Stimulated activated CD4-positive, alpha-beta T cell treated with anti-CD3 and anti-CD28 coated beads, TNF-alpha, amount 100 ng/mL, for 1 hour (primary cell): ENCODE measurements around the gene MAPK8IP3.
A peak's percentile ranks its signal among the peaks of the same experiment; 100 is the strongest.
"Not testable (repeated sequence)": the region's sequence is repeated elsewhere in the genome, so short reads cannot be mapped to it uniquely, and the experiment has no call there.

Experiments
- DNase-seq, 3 donors: peaks; one replicate each; pipeline ENCODE4 v3.0.0-alpha.2; 2020; ENCODE audit warnings: low read depth in 3 of 3, low spot score in 1 of 3

Gene MAPK8IP3

GRCh38 chr16:1708768-1709180, 2.8 kb downstream of the MAPK8IP3 start:
- DNase-seq = no peak

GRCh38 chr16:1709356-1709755, 3.4 kb downstream of the MAPK8IP3 start:
- DNase-seq = no peak

- no peak for DNase-seq
These were observed 5.0 kb downstream of the MAPK8IP3 start for GRCh38 chr16:1710811-1711507.

- DNase-seq = no peak
These were observed 6.8 kb downstream of the MAPK8IP3 start for GRCh38 chr16:1712791-1713261.

GRCh38 chr16:1713331-1713730, 7.3 kb downstream of the MAPK8IP3 start:
- DNase-seq = no peak

- no peak for DNase-seq
These were observed 7.9 kb downstream of the MAPK8IP3 start for GRCh38 chr16:1713933-1714332.

GRCh38 chr16:1715220-1715619, 9.2 kb downstream of the MAPK8IP3 start:
- DNase-seq = no peak

- DNase-seq = not testable (repeated sequence)
These were observed 12.2 kb downstream of the MAPK8IP3 start for GRCh38 chr16:1718236-1718635.

GRCh38 chr16:1719559-1720229, 13.7 kb downstream of the MAPK8IP3 start:
- not testable (repeated sequence) for DNase-seq

GRCh38 chr16:1721372-1721771, 15.4 kb downstream of the MAPK8IP3 start:
- DNase-seq = no peak

GRCh38 chr16:1723450-1724147, 17.6 kb downstream of the MAPK8IP3 start:
- peak in 1 of 3 donors; percentile 13 for DNase-seq

GRCh38 chr16:1724491-1724890, 18.5 kb downstream of the MAPK8IP3 start:
- no peak for DNase-seq

- no peak for DNase-seq
These were observed 20.9 kb downstream of the MAPK8IP3 start for GRCh38 chr16:1726661-1727502.

- no peak for DNase-seq
These were observed 21.9 kb downstream of the MAPK8IP3 start for GRCh38 chr16:1727651-1728624.

GRCh38 chr16:1729026-1729425, 23.0 kb downstream of the MAPK8IP3 start:
- DNase-seq = no peak

GRCh38 chr16:1729445-1729844, 23.4 kb downstream of the MAPK8IP3 start:
- DNase-seq = no peak

GRCh38 chr16:1731073-1731472, 25.1 kb downstream of the MAPK8IP3 start:
- DNase-seq = no peak

GRCh38 chr16:1731603-1732002, 25.6 kb downstream of the MAPK8IP3 start:
- no peak for DNase-seq

- DNase-seq = no peak
These were observed 26.1 kb downstream of the MAPK8IP3 start for GRCh38 chr16:1732071-1732470.

- DNase-seq = not testable (repeated sequence)
These were observed 26.6 kb downstream of the MAPK8IP3 start for GRCh38 chr16:1732551-1732987.
